Transverse colon (tissue), 4 donors: ENCODE data around the gene PTPN18. TPM values are rescaled to one million over a fixed set of nuclear protein-coding genes. Genes with fewer than 3 reads are reported as not detected.
A peak's percentile ranks its signal among the peaks of the same experiment; 100 is the strongest.

Experiments used
- DNase-seq: peaks from one replicate; pipeline ENCODE4 v3.0.0-alpha.2; 2019
- H3K27ac ChIP-seq, 4 donors: fragments of 200-600 bp; sonication (generic); 2 replicates each; pipeline ENCODE4 v1.5.1; 2016 to 2018; ENCODE audit warnings: inconsistent platforms in 4 of 4
- H3K27me3 ChIP-seq: fragments of 200-600 bp; sonication (generic); 2 replicates; pipeline ENCODE4 v1.5.1; 2017; ENCODE audit warnings: inconsistent platforms
- H3K36me3 ChIP-seq, 4 donors: fragments of 200-600 bp; sonication (generic); 2 replicates each; pipeline ENCODE4 v1.5.1; 2017 to 2019; ENCODE audit warnings: inconsistent platforms in 4 of 4
- H3K4me1 ChIP-seq, 4 donors: fragments of 200-600 bp; sonication (generic); 2 replicates each; pipeline ENCODE4 v1.5.1; 2017 to 2020; ENCODE audit warnings: inconsistent platforms in 4 of 4
- H3K4me3 ChIP-seq, 4 donors: fragments of 200-600 bp; sonication (generic); 1 replicate in 1 of 4; 2 replicates in 3 of 4; pipeline versions ENCODE4 v1.5.1 to v1.6.1; 2017 to 2019; ENCODE audit warnings: inconsistent platforms in 4 of 4
- H3K9me3 ChIP-seq, 2 donors: fragments of 200-600 bp; sonication (generic); 2 replicates each; pipeline ENCODE4 v1.5.1; 2017 to 2019; ENCODE audit warnings: inconsistent platforms in 2 of 2
- CTCF ChIP-seq, 5 experiments: fragments of 200-600 bp in 3 of 5; fragments of 450-650 bp in 2 of 5; sonication (generic) in 3 of 5; IDR thresholded peaks; 1 replicate in 2 of 5; 2 replicates in 3 of 5; pipeline ENCODE4 v1.5.1; 2016 to 2017; ENCODE audit warnings: antibody characterized with exemption in 5 of 5, inconsistent platforms in 3 of 5, mild to moderate bottlenecking in 2 of 5, moderate library complexity in 1 of 5
- EP300 ChIP-seq: sonication (generic); formaldehyde crosslinking; IDR thresholded peaks from one replicate; pipeline ENCODE4 v1.6.1; 2017; ENCODE audit warnings: antibody characterized with exemption, low read depth
- POLR2A ChIP-seq: fragments of 450-650 bp; IDR thresholded peaks from one replicate; pipeline ENCODE4 v1.6.1; 2016; ENCODE audit warnings: antibody characterized with exemption, mild to moderate bottlenecking, moderate library complexity
- POLR2AphosphoS5 ChIP-seq, 3 donors: sonication (generic); formaldehyde crosslinking; IDR thresholded peaks; one replicate each; pipeline ENCODE4 v1.6.1; 2016; ENCODE audit warnings: antibody characterized with exemption in 3 of 3
- WGBS, 2 donors: methylation state at CpG; one replicate each; pipeline ENCODE4 v1.1.5; 2018; ENCODE audit warnings: low coverage in 1 of 2; 5-methylcytosine and 5-hydroxymethylcytosine counted together
- in situ Hi-C, 4 donors: fragments of 200-750 bp; cut with MboI; loops; one replicate each; pipeline versions ENCODE4 v1.15.0 to v1.15.1; 2017; ENCODE audit warnings: low sequenced_read_pairs in 3 of 4, low pct_ligation_motif_present in 1 of 4, low pct_unique_long_range_greater_than_20kb in 1 of 4
- intact Hi-C: fragments of 100-400 bp; cut with DNase I; formaldehyde crosslinking; loops from one replicate; pipeline ENCODE4 v1.15.1; 2023; ENCODE audit warnings: low total_unique reads
- total RNA-seq, 4 donors: library from RNA; depleted of rRNA; stranded (reverse); fragments of >200 nt; gene quantifications; one replicate each; pipeline ENCODE4 v1.1.0, GENCODE V29; 2016

Gene PTPN18
- total RNA-seq, 4 donors from 2014 or later = 136 to 168 (median 148) TPM

DNA sequence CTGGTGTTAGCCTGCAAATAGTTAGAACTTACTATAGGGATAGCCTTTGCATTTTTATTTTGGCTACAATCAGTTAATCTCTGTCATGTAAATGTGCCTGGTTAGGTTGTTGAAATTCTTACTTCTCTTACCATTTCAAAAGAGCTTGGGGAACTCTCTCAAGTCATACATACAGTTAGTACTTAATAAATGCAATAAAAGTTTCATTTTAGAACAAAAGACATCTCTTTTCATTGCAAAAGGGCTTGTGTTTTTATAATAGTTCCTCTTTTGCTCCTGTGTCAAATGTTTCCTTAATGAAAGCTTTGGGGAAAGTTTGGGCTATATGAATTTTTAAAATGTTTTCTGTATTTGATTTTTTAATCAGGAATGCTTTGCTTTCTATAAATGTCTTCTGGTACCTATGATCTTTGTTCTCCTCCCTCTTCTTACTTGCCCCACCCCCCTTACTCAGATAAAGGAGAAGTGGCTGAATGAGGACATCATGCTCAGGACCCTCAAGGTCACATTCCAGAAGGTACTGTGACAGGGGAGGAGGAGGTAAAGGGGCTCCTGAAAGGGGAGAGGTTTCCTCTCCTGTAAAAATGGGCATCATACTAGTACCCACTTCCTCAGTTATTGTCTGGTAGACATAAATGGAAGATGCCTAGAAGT is 13.6 kb downstream of the PTPN18 start:
- in situ Hi-C loops (no loop called here), intact Hi-C loops (no loop called here)
- no peak for DNase-seq
- H3K4me1 ChIP-seq = peaks cover 10 to 27% (median 12%) of the 10 kb centered on the region in 4 donors
- no peak overlapping the region for H3K4me3 ChIP-seq
- no peaks in the 10 kb centered on the region for H3K27me3 ChIP-seq
- TF ChIP-seq CTCF (IDR thresholded peaks at IDR 0.05) = no peak
- no peak for TF ChIP-seq POLR2AphosphoS5 (IDR thresholded peaks at IDR 0.05)
- no peak for TF ChIP-seq POLR2A
- no peak for TF ChIP-seq EP300
- no peak overlapping the region for H3K27ac ChIP-seq
- no peaks in the 10 kb centered on the region for H3K36me3 ChIP-seq
- no peaks in the 10 kb centered on the region for H3K9me3 ChIP-seq

- WGBS, 2 donors = 85 to 91% methylated on average over 3 to 5 of the region's 5 CpGs
- Histone ChIP-seq H3K27ac (no peak overlapping the region), H3K4me1 (peaks cover 10 to 32% (median 13%) of the 10 kb centered on the region in 4 donors), H3K9me3 (no peaks in the 10 kb centered on the region), H3K4me3 (no peak overlapping the region), H3K36me3 (no peaks in the 10 kb centered on the region), H3K27me3 (no peaks in the 10 kb centered on the region)
- DNase-seq = no peak
- in situ Hi-C loops = no loop called here
- intact Hi-C loops = no loop called here
- TF ChIP-seq POLR2A (no peak), CTCF (IDR thresholded peaks at IDR 0.05) (no peak), EP300 (no peak), POLR2AphosphoS5 (IDR thresholded peaks at IDR 0.05) (no peak)
These were observed 14.1 kb downstream of the PTPN18 start for GRCh38 chr2:130369965-130370341.

- Histone ChIP-seq H3K36me3 (no peaks in the 10 kb centered on the region), H3K27me3 (no peaks in the 10 kb centered on the region), H3K4me3 (no peak overlapping the region), H3K27ac (peak overlapping the region in 1 of 4 donors; percentile 84), H3K9me3 (no peaks in the 10 kb centered on the region), H3K4me1 (peaks cover 10 to 34% (median 14%) of the 10 kb centered on the region in 4 donors)
- 73% methylated on average over 8 of the region's 9 CpGs; no CpG with 5 or more reads in 1 of the 2 donors for WGBS, 2 donors
- intact Hi-C loops = no loop called here
- peak; percentile 30 for DNase-seq
- no peak for TF ChIP-seq POLR2AphosphoS5 (IDR thresholded peaks at IDR 0.05)
- no peak for TF ChIP-seq POLR2A
- TF ChIP-seq EP300 = no peak
- no peak for TF ChIP-seq CTCF (IDR thresholded peaks at IDR 0.05)
- in situ Hi-C loops = no loop called here
These were observed 14.6 kb downstream of the PTPN18 start for GRCh38 chr2:130370490-130370889.

GRCh38 chr2:130371723-130372054 is 15.8 kb downstream of the PTPN18 start:
- H3K27ac ChIP-seq = peak overlapping the region; percentile 84 to 92 (median 88)
- H3K4me3 ChIP-seq = peak overlapping the region; percentile 57 to 79 (median 68)
- WGBS, 2 donors = 13 to 45% methylated on average over 3 to 18 of the region's 18 CpGs
- H3K4me1 ChIP-seq = peaks cover 10 to 38% (median 14%) of the 10 kb centered on the region in 4 donors
- H3K9me3 ChIP-seq = no peaks in the 10 kb centered on the region
- H3K36me3 ChIP-seq = no peaks in the 10 kb centered on the region
- no peak for TF ChIP-seq POLR2AphosphoS5 (IDR thresholded peaks at IDR 0.05)
- in situ Hi-C loops = no loop called here
- DNase-seq = no peak
- intact Hi-C loops = loop anchor here (1.0 kb wide), 1 partner anchor 16 kb away; no protein-coding TSS in a partner anchor
- no peaks in the 10 kb centered on the region for H3K27me3 ChIP-seq
